GM18907 (cell line): ENCODE results near the gene DMRT1.

ENCODE experiments used
- ATAC-seq: cut with Tn5 transposase; IDR thresholded peaks from one replicate; pipeline ENCODE4 v1.9.1; 2021; ENCODE audit warnings: mild to moderate bottlenecking, moderate library complexity; ENCODE audit not compliant: unreplicated experiment

DMRT1 gene

DNA sequence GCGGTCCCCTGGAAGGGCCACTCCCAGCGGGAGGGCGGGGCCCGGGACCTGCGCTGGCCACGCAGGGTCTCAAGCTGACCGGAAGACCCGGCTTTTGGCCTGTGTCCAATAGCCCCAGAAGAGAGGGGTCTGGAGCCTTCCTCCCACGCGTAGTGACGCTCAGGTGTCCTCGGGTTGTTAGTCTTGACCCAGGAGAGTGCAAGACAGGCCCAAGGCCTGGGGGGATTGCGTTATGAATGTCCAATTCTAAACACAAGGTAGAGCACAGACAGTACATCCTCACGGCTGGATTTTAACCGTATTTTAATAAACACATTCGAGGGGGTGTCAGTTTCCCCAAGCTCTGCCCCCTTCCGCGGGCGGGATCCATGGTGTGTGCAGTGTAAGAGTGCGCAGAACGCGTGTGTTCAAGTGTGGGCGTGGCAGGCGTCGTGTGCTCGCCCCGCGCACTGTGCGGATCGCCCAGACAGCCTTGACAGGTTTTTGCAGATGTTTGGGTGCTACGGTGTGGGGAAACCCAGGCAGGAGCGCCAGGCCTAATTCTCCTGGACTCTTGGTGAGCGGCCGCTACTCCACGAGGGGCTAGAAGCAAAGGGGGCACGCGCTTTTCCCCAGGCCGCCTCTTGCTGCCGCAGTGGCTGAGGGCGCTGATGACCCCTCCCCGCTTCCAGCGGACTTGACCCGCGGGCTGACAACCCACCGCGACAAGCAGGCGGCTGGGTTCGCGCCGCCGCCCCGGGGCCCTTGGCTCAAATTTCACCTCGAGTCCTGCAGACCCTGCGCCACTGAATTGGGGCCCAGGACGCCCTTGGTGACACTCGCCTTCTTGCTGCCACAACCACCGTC, 128.9 kb downstream of the DMRT1 start:
- no peak for ATAC-seq

DNA sequence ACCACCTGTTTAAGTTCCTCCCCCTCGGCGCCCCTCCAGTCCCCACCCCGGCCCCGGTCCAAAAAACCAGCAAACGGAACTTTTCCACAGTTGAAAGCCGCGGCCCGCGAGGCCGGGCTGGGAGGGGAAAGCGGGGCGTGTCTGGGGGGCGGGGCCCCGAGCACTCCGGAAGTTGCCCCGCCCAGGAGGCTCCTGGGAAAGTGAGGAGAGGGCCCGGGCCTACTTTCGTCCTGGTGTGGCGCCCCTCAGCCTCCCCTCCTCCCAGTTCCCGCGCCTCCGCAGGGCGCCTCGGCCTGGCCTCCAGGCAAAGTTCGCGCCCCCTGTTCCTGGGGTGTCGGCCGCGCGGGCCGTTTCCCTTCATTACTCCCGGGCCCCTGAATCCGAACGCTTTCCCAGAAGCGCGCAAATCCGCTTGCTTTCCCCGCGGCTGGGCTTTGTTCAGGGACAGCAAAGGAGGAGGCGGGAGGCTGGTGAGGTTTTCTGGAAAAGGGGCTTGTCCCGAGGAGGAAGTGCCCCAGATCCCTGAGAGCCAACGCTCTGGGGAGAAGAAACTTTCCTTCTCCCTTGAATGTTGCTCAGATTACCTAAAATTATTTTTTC, 130.5 kb downstream of the DMRT1 start:
- ATAC-seq = no peak

DNA sequence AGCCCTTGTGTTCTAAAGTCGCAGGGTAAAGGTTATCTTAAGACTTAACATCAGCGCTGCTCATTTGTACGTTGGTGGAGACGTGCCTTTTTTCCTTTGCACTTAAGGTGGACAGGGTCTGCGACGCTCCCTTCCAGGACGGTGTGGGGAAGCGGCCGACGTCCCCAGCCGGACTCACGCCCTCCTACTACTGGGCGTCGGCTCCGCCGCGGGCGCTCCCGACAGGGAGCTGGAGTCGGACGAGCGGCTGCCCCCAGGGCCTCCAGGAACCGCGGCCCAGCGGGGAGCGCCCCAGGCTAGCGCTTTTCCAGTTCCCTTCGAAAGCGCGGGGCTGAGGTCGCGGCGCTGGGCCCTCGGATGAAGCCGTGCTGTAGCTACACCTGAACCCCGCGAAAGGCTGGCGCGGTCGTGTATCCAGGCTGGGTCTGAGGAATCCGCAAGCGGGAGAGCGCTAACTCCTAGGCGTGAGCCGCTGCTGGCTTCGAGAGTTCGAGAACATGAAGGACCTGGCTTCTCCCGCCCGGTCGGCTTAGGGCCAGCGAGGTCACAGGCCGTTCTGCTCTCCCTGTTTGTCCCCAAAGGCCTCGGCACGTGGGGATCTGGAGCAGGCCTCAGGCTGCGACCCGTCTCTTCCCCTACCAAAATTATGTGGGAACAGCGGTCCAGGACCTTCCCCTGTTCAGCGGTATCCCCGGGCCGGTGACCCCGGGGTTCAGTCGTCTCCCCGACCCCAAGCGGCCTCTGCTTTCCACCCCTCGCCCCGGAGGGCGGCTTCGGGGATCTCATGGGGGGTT, 131.2 kb downstream of the DMRT1 start:
- ATAC-seq = no peak

DNA sequence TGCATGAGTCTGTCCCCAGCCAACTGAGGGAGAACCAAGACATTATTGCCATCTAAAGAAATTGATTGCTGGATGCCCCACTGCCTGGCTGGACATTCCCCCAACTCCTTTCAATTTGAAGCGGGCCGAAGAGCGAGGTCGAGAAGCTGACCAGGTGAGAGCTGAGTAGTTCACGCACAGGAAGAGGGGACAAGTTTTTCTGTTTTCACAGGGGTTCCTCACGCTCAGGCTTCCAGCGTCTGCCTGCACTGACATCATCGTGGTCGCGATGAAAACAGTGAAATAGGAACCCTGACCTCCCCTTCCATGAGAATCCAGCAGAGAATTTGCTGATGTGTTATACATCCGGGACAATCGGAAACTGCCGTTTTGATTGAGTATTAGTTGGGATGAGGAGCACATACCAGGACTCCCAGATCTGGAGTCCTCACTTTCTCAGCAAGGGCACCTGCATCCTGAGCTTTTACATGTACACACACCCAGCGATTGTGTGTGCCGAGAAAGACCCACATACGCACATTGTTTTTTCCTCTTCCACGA, 131.9 kb downstream of the DMRT1 start:
- no peak for ATAC-seq

- no peak for ATAC-seq
Observed at GRCh38 chr9:974031-974995, 132.8 kb downstream of the DMRT1 start.

- ATAC-seq = no peak
Observed at GRCh38 chr9:974996-975739, 133.7 kb downstream of the DMRT1 start.

- no peak for ATAC-seq
Observed at GRCh38 chr9:975740-976257, 134.3 kb downstream of the DMRT1 start.

DNA sequence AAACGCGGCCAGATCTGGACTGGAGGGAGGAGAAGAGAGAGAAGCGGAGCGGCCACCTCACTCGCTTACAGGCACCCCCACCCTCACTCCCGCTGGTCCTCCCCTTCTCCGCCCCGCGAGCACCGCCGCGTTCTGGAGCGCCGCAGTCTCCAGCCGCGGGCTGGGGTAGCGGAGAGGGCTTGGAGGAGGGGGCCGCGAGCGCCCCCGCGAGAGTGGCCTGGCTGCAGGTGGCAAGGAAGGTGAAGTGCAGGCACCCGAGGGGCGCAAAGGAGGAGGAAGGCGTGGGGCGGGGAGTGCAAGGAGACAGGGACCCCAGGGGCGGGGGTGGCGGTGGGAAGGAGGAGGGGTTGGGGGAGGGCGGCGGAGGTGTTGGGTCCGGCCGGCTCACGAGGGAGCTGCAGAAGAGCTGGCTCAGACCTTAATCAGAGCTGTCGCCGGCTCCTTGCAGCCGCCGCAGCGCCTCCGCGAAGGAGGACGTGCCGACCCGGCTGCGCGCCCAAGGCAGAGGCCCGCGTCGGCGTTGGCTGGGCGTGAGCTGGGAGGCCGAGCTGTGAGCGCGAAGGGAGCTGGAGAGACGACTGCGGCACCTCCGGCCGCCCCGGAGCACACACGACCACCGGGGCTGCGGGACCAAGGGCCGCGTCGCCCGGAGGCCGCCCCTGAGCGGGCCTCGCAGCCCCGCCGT, 134.9 kb downstream of the DMRT1 start, which contains the start of gene DMRT3:
TSS of gene DMRT3 (plus strand) at position 398 of the 685 bp plus-strand sequence. CDS start 347 bp downstream, outside the sequence.
- ATAC-seq = no peak

- no peak for ATAC-seq
Observed at GRCh38 chr9:976943-977837, 135.7 kb downstream of the DMRT1 start.

- ATAC-seq = no peak
Observed at GRCh38 chr9:977838-978830, 136.6 kb downstream of the DMRT1 start.

- ATAC-seq = no peak
Observed at GRCh38 chr9:979983-980382, 138.5 kb downstream of the DMRT1 start.

- no peak for ATAC-seq
Observed at GRCh38 chr9:980640-981039, 139.1 kb downstream of the DMRT1 start.

- no peak for ATAC-seq
Observed at GRCh38 chr9:981491-981898, 140.0 kb downstream of the DMRT1 start.

DNA sequence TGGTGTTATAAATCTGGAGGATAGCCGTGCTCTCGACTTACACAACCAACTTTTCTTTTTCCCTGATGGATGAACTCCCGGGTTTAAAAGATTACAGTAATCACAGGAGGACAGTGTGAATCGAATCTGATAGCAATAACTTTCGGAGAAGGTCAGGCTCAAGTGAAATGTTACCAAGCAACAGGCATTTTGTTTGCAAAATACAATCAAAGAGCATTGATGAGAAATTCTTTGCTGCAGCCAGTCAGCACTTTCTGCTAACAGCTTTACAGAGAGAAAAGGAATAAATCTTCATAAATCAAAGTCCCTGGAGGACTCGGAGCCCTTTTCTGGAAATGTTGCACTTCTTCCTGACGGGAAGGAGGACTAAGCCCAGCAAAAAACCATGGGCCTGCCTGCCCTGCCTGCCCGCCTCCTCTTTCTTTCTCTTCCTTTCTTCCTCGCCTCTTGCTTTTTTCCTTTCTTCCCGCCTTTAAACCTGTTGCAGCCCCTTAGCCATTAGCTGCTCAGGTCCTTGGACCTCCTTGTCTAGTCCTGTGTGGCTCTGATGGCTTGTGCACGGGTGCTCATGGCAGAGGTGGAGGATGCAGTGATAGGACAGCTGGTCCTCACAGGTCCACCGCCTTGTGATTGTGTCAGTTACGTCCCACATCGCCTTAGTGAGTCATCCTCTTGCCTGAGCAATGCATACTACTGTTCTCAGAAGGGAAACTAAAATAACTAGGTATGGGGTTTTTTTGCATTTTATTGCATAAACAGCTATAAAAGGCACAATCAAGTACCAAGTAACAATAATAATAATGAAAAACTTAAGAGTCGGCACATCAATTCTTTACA, 141.1 kb downstream of the DMRT1 start:
- no peak for ATAC-seq

GRCh38 chr9:994005-994404, 152.5 kb downstream of the DMRT1 start:
- no peak for ATAC-seq

DNA sequence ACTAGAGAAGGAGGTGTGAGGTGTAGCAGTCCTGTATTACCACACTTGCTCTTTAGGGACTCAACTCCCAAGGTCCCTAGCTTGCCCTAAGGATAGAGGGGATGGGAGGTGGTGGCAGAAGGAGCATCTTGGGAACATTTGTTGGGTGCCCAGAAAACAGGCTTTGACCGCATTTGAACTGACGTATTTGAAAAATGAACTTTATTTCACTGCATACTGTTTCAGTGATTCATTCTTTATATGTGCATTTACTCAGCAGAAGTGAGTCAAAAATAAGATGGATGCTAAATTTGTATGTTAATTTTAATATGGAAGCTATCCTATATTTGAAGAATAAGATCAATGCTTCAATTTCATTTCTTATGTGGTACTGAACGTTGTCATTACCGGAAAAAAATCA, 153.7 kb downstream of the DMRT1 start:
- no peak for ATAC-seq
